Measurements from ENCODE around the gene PRDX1.
"Not testable (repeated sequence)": the region's sequence is repeated elsewhere in the genome, so short reads cannot be mapped to it uniquely, and the experiment has no call there.

Gene PRDX1

DNA sequence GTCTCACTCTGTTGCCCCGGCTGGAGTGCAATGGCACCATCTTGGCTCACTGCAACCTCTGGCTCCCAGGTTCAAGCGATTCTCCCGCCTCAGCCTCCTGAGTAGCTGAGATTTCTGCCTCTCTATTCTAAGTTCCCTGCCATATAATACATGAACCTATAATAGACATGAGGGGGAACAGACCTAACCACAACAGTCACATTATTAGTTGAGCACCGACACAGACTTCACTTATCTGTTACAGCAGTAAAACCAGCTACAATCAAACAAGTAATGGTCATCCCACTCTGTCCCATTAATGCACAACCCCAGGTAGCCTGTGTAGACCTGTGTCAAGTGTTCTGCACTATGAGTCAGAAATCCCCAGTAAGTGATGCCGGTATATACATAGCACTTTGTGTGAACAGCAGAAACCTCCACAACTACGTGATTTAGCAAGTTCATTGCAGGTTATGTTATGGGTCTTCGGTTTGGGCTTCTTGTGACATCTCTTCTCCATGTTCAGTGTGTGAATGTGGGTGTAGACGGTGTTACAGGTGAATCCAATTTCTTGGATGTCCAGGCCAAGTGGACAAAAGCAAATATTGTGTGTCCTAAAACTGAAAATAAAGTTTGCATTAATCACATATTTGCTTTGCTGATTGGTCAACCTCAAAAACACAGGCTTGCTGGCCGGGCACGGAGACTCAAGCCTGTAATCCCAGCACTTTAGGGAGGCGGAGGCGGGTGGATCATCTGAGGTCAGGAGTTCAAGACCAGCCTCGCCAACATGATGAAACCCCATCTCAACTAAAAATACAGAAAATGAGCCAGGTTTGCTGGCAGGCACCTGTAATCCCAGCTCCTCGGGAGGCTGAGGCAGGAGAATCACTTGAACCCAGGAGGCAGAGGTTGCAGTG, 18.0 kb downstream of the PRDX1 start:
- H3K79me2 ChIP-seq (ENCODE audit: control insufficient read depth, insufficient read depth, low read length, unreplicated experiment): peaks cover 10% of the 10 kb centered on the region
- no peak overlapping the region for H3K27ac ChIP-seq (ENCODE audit: low read depth, low read length)
- H3K4me3 ChIP-seq (ENCODE audit: low read depth, low read length): no peak overlapping the region
- H3K36me3 ChIP-seq (ENCODE audit: insufficient read depth, low read length): no peaks in the 10 kb centered on the region
- H2AFZ ChIP-seq (ENCODE audit: low read length, unreplicated experiment): no peak overlapping the region
- H3K27me3 ChIP-seq (ENCODE audit: insufficient read depth, low read length): no peaks in the 10 kb centered on the region
- H3K4me1 ChIP-seq (ENCODE audit: control insufficient read depth, insufficient read depth, low read length, unreplicated experiment): peaks cover 16% of the 10 kb centered on the region

DNA sequence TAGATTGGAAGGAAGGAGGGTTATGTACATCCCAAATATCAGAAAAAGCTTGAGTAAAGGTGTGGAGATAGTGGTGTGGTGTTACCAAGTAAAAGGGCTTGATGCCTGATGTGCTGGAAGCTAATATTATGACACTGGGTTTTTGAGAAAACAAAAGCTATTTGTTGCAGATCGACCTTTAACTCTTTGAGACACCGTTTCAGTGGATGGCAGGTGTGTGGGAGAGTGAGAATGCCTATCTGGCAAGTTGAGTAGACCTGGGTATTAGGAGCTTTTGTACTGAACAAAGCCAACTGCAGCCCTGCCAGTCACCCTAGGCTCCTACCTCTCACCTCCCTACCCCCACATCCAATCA, 20.2 kb downstream of the PRDX1 start:
- Histone ChIP-seq H3K36me3 (ENCODE audit: insufficient read depth, low read length) (no peaks in the 10 kb centered on the region), H3K27ac (ENCODE audit: low read depth, low read length) (no peak overlapping the region), H3K79me2 (ENCODE audit: control insufficient read depth, insufficient read depth, low read length, unreplicated experiment) (peaks cover 10% of the 10 kb centered on the region), H3K4me1 (ENCODE audit: control insufficient read depth, insufficient read depth, low read length, unreplicated experiment) (peaks cover 16% of the 10 kb centered on the region), H3K27me3 (ENCODE audit: insufficient read depth, low read length) (no peaks in the 10 kb centered on the region), H2AFZ (ENCODE audit: low read length, unreplicated experiment) (no peak overlapping the region), H3K4me3 (ENCODE audit: low read depth, low read length) (peak overlapping the region; percentile 86)

DNA sequence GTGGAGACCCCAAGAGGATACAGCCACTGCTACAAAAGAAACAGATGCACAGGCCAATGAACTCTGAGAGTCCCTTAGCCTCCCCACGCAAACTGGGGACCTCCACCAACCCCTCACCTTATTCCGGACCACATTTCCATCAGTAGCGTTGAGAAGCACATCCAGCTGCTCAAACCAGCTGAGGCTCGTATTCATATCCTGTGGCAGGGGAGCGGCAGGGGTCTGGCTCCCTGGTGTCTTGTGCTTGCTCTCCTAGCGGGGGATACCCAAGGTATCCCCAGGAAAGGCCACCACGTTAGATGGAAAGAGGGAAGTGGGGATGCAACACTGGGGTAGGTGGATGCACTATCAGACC, 22.3 kb downstream of the PRDX1 start:
- Histone ChIP-seq H2AFZ (ENCODE audit: low read length, unreplicated experiment) (peak overlapping the region; percentile 73), H3K27ac (ENCODE audit: low read depth, low read length) (no peak overlapping the region), H3K4me3 (ENCODE audit: low read depth, low read length) (peak overlapping the region; percentile 86), H3K79me2 (ENCODE audit: control insufficient read depth, insufficient read depth, low read length, unreplicated experiment) (peaks cover 10% of the 10 kb centered on the region), H3K36me3 (ENCODE audit: insufficient read depth, low read length) (no peaks in the 10 kb centered on the region), H3K27me3 (ENCODE audit: insufficient read depth, low read length) (no peaks in the 10 kb centered on the region), H3K4me1 (ENCODE audit: control insufficient read depth, insufficient read depth, low read length, unreplicated experiment) (peaks cover 16% of the 10 kb centered on the region)

DNA sequence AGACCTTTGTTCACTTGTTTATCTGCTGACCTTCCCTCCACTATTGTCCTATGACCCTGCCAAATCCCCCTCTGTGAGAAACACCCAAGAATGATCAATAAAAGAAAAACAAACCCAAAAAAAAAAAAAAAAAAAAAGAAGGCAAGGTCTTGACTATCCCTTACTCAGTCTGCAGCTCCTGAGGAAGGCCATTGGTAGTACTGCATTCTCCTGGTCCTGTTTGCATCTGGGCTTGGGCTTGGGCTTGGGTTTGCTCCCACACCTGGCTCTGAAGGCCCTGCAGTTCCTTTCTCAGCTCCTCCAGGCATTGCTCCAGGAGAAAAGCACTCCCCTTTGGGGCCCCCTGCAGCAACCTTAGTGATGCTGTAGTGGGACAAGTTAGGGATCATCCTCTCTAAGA, 23.4 kb downstream of the PRDX1 start:
- Histone ChIP-seq H2AFZ (ENCODE audit: low read length, unreplicated experiment) (no peak overlapping the region), H3K27me3 (ENCODE audit: insufficient read depth, low read length) (no peaks in the 10 kb centered on the region), H3K4me3 (ENCODE audit: low read depth, low read length) (no peak overlapping the region), H3K4me1 (ENCODE audit: control insufficient read depth, insufficient read depth, low read length, unreplicated experiment) (peaks cover 16% of the 10 kb centered on the region), H3K27ac (ENCODE audit: low read depth, low read length) (no peak overlapping the region), H3K79me2 (ENCODE audit: control insufficient read depth, insufficient read depth, low read length, unreplicated experiment) (peaks cover 10% of the 10 kb centered on the region), H3K36me3 (ENCODE audit: insufficient read depth, low read length) (no peaks in the 10 kb centered on the region)

- Histone ChIP-seq H3K27me3 (ENCODE audit: insufficient read depth, low read length) (no peaks in the 10 kb centered on the region), H3K36me3 (ENCODE audit: insufficient read depth, low read length) (no peaks in the 10 kb centered on the region), H3K79me2 (ENCODE audit: control insufficient read depth, insufficient read depth, low read length, unreplicated experiment) (no peaks in the 10 kb centered on the region), H3K4me3 (ENCODE audit: low read depth, low read length) (no peak overlapping the region), H2AFZ (ENCODE audit: low read length, unreplicated experiment) (no peak overlapping the region), H3K27ac (ENCODE audit: low read depth, low read length) (no peak overlapping the region), H3K4me1 (ENCODE audit: control insufficient read depth, insufficient read depth, low read length, unreplicated experiment) (no peaks in the 10 kb centered on the region)
These were observed 28.5 kb downstream of the PRDX1 start for GRCh38 chr1:45493116-45493697.

DNA sequence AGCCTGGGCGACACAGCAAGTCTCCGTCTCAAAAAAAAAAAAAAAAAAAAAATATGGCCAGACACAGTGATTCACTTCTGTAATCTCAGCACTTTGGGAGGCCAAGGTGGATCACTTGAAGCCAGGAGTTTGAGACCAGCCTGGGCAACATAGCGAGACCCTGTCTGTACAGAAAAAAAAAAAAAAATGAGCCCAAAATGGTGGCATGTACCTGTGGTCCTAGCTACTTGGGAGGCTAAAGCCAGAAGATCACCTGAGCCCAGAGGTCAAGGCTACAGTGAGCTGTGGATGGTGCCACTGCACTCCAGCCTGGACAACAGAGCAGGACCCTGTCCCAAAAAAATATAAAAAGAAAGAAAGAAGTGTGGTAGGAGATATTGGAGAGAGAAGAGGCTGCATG, 29.0 kb downstream of the PRDX1 start:
- no peak overlapping the region for H3K4me3 ChIP-seq (ENCODE audit: low read depth, low read length)
- no peaks in the 10 kb centered on the region for H3K79me2 ChIP-seq (ENCODE audit: control insufficient read depth, insufficient read depth, low read length, unreplicated experiment)
- no peaks in the 10 kb centered on the region for H3K36me3 ChIP-seq (ENCODE audit: insufficient read depth, low read length)
- H3K27me3 ChIP-seq (ENCODE audit: insufficient read depth, low read length): no peaks in the 10 kb centered on the region
- H3K27ac ChIP-seq (ENCODE audit: low read depth, low read length): no peak overlapping the region
- H2AFZ ChIP-seq (ENCODE audit: low read length, unreplicated experiment): no peak overlapping the region
- H3K4me1 ChIP-seq (ENCODE audit: control insufficient read depth, insufficient read depth, low read length, unreplicated experiment): no peaks in the 10 kb centered on the region

DNA sequence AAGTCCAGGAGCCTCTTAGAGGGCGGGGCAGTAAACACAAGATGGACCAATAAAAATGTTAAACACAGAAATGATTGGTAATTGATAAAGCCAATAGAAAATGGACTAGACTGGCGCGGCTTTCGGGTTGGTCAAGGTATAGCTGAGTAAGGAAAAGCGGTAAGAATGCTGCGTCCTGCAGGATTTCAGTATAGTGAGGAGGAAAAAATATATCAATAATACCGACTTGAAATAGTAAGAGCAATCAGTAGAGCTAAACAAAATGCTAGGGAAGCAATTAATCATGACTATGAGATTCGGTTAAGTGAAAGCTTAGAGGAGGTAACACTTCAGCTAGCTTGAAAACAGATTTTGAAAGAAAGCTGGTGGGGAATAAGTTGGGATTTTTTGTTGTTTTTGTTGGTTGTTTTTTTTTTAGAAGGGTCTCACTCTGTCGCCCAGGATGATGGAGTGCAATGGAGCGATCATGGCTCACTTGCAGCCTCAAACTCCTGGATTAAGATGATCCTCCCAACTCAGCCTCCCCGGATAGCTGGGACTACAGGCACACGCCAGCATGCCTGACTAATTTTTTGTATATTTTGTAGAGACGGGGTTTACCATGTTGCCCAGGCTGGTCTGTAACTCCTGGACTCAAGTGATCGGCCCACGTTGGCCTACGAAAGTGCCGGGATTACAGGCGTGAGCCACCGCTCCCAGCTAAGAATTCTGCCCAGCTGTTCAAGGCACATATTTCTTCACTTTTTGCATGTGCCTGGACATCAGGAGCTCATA, 30.0 kb downstream of the PRDX1 start:
- H3K4me3 ChIP-seq (ENCODE audit: low read depth, low read length): peak overlapping the region; percentile 81
- no peak overlapping the region for H3K27ac ChIP-seq (ENCODE audit: low read depth, low read length)
- H3K4me1 ChIP-seq (ENCODE audit: control insufficient read depth, insufficient read depth, low read length, unreplicated experiment): no peaks in the 10 kb centered on the region
- H3K79me2 ChIP-seq (ENCODE audit: control insufficient read depth, insufficient read depth, low read length, unreplicated experiment): no peaks in the 10 kb centered on the region
- H3K36me3 ChIP-seq (ENCODE audit: insufficient read depth, low read length): no peaks in the 10 kb centered on the region
- H2AFZ ChIP-seq (ENCODE audit: low read length, unreplicated experiment): no peak overlapping the region
- H3K27me3 ChIP-seq (ENCODE audit: insufficient read depth, low read length): no peaks in the 10 kb centered on the region

DNA sequence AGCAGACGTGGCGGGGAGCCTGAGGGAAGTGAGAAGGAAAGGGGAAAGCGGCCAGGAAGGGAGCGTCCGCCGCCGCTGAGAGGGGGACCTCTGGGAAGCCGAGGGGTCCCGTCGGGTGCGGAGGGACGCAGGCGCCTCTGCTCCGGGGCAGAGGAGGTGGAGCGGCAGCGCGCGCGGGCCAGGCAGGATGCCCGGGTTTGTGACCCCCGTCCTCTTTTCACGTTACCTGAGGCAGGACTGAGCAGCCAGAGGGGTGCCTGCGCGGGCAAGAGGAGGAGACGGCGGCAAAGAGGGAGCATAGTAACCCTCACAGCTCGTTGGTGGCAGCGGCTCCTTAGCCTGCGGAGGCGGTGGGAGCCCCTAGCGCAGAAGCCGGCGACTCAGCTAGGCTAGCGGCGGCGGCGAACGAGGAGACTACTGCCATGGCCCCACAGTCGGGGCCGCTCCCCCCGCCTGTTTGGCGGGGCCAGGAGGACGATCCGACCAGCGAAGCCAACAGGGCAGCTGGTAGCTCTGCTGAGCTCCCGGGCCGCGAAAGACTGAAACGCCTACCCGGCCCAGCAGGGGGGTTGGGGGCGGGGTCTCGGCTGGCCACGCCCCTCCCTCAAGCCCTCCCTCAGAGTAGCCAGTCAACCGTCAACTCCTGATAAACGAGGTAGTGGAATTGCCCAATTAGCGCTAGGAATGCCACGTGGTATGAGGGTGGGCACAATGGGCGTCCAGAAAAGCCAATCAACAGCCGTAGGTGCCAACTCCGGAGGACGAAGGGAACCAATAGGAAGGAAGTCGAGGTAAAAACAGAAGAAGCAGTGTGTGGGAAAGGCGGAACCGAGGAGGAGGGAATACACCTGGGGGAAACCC, 30.8 kb downstream of the PRDX1 start, which contains the start of gene TESK2:
TESK2 (minus strand) TSS at position 538 of the 861 bp plus-strand sequence. CDS start 33,378 bp downstream, outside the sequence.
- Histone ChIP-seq H3K27ac (ENCODE audit: low read depth, low read length) (no peak within 1 kb of the TSS), H3K79me2 (ENCODE audit: control insufficient read depth, insufficient read depth, low read length, unreplicated experiment) (no peaks in the 10 kb centered on the region)

GRCh38 chr1:45490121-45490625, 31.5 kb downstream of the PRDX1 start:
- no peaks in the 10 kb centered on the region for H3K79me2 ChIP-seq (ENCODE audit: control insufficient read depth, insufficient read depth, low read length, unreplicated experiment)
- H2AFZ ChIP-seq (ENCODE audit: low read length, unreplicated experiment): peak overlapping the region; percentile 82

More for the DNA sequence above, 30.8 kb downstream of the PRDX1 start, which contains the start of gene TESK2:
- Histone ChIP-seq H2AFZ (ENCODE audit: low read length, unreplicated experiment) (peak within 1 kb of the TSS; percentile 82), H3K4me1 (ENCODE audit: control insufficient read depth, insufficient read depth, low read length, unreplicated experiment) (no peaks in the 10 kb centered on the region), H3K27me3 (ENCODE audit: insufficient read depth, low read length) (no peaks in the 10 kb centered on the region), H3K4me3 (ENCODE audit: low read depth, low read length) (peak within 1 kb of the TSS; percentile 81), H3K36me3 (ENCODE audit: insufficient read depth, low read length) (no peaks in the 10 kb centered on the region)

GRCh38 chr1:45489379-45489778, 32.3 kb downstream of the PRDX1 start:
- H2AFZ ChIP-seq (ENCODE audit: low read length, unreplicated experiment); H3K36me3 ChIP-seq (ENCODE audit: insufficient read depth, low read length); H3K27me3 ChIP-seq (ENCODE audit: insufficient read depth, low read length); H3K27ac ChIP-seq (ENCODE audit: low read depth, low read length); H3K4me1 ChIP-seq (ENCODE audit: control insufficient read depth, insufficient read depth, low read length, unreplicated experiment); H3K4me3 ChIP-seq (ENCODE audit: low read depth, low read length); H3K79me2 ChIP-seq (ENCODE audit: control insufficient read depth, insufficient read depth, low read length, unreplicated experiment): not testable (repeated sequence)

More at GRCh38 chr1:45490121-45490625, 31.5 kb downstream of the PRDX1 start:
- no peaks in the 10 kb centered on the region for H3K36me3 ChIP-seq (ENCODE audit: insufficient read depth, low read length)
- no peaks in the 10 kb centered on the region for H3K4me1 ChIP-seq (ENCODE audit: control insufficient read depth, insufficient read depth, low read length, unreplicated experiment)
- H3K4me3 ChIP-seq (ENCODE audit: low read depth, low read length): peak overlapping the region; percentile 81
- H3K27ac ChIP-seq (ENCODE audit: low read depth, low read length): no peak overlapping the region
- H3K27me3 ChIP-seq (ENCODE audit: insufficient read depth, low read length): no peaks in the 10 kb centered on the region

Measured in ACC112 (cell line).